Dendritic cell treated with granulocyte-macrophage colony-stimulating factor and Interleukin-4, amounts not matched to agents 40 ng/mL and 50 ng/mL, for 4 days (primary cell): ENCODE data around the gene HSPB7.
"Not testable (repeated sequence)": the region's sequence is repeated elsewhere in the genome, so short reads cannot be mapped to it uniquely, and the experiment has no call there.

Experiments
- H3K27ac Mint-ChIP-seq: one replicate; pipeline ENCODE4 v1.8.0; 2022; ENCODE audit warnings: mild to moderate bottlenecking, mixed read lengths
- H3K27me3 Mint-ChIP-seq: one replicate; pipeline ENCODE4 v1.8.0; 2022; ENCODE audit warnings: mild to moderate bottlenecking, mixed read lengths
- H3K36me3 Mint-ChIP-seq: one replicate; pipeline ENCODE4 v1.8.0; 2022; ENCODE audit warnings: low read depth, mixed read lengths
- H3K4me1 Mint-ChIP-seq: one replicate; pipeline ENCODE4 v1.8.0; 2022; ENCODE audit warnings: low read depth, mixed read lengths
- H3K4me3 Mint-ChIP-seq: one replicate; pipeline ENCODE4 v1.8.0; 2022; ENCODE audit warnings: mild to moderate bottlenecking, moderate library complexity, mixed read lengths
- H3K9me3 Mint-ChIP-seq: one replicate; pipeline ENCODE4 v1.8.0; 2022; ENCODE audit warnings: mixed read lengths
- intact Hi-C: fragments of 100-400 bp; cut with micrococcal nuclease; formaldehyde crosslinking; loops from one replicate; pipeline ENCODE4 v1.15.0; 2022

Gene HSPB7

DNA sequence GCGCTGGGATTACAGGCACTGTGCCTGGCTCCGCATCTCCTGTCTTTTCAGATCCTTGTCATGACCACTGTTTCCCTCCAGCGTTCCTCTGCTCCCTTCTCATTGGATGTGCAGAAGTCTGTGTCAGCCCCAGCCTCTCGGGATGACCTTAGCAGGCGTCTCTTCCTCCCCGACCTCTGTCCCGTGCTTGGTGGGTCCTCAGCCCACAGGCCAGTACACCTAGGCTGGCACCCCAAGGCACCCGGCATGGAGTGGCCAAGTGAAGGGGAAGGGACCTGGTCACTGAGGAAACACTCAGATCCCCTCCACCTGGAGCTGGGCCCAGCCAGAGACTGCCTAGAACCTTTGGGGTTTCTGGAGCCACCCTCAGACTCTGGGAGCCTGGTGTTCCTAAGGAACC, 23.4 kb upstream of the HSPB7 start:
- Mint-ChIP-seq H3K27me3 (peaks cover 14% of the 10 kb centered on the region), H3K4me3 (no peak overlapping the region), H3K4me1 (peaks cover 4% of the 10 kb centered on the region), H3K36me3 (no peaks in the 10 kb centered on the region), H3K27ac (no peak overlapping the region), H3K9me3 (no peaks in the 10 kb centered on the region)
- intact Hi-C loops: no loop called here

DNA sequence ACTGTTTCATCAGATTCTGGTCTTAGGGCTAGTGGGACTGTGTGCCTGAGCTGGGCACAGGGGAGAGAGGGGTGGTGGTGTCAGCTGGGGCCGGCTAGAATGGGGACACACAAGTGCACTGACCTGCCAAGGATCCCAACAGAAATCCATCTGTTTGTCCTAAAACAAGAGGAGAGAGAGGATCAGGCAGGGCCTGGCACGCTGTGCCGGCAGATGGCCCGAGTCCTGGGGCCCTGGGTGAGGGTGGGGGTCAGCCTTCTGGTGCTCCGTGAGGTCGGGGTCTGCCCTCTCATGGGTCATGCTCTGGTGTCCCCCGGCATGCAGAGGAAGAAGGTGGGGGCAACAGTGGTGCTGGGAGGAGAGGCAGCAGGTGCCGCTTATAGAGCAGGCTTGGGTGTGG, 22.0 kb upstream of the HSPB7 start:
- H3K27ac Mint-ChIP-seq, H3K4me1 Mint-ChIP-seq, intact Hi-C loops, H3K9me3 Mint-ChIP-seq, H3K36me3 Mint-ChIP-seq, H3K4me3 Mint-ChIP-seq: not testable (repeated sequence)
- peaks cover 14% of the 10 kb centered on the region for H3K27me3 Mint-ChIP-seq

DNA sequence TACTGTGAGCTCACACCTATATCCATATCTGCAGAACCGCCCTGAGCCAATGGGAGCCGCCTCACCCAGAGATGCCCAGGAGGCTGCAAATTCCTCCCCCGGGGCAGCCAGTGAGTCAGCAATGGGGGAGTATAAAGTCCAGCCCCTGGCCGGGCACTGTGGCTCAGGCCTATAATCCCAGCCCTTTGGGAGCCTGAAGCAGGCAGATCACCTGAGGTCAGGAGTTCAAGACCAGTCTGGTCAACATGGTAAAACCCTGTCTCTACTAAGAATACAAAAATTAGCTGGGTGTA, 20.7 kb upstream of the HSPB7 start:
- Mint-ChIP-seq H3K9me3 (no peaks in the 10 kb centered on the region), H3K4me3 (no peak overlapping the region), H3K27ac (no peak overlapping the region), H3K4me1 (no peaks in the 10 kb centered on the region), H3K36me3 (no peaks in the 10 kb centered on the region), H3K27me3 (peaks cover 20% of the 10 kb centered on the region)
- intact Hi-C loops: no loop called here

DNA sequence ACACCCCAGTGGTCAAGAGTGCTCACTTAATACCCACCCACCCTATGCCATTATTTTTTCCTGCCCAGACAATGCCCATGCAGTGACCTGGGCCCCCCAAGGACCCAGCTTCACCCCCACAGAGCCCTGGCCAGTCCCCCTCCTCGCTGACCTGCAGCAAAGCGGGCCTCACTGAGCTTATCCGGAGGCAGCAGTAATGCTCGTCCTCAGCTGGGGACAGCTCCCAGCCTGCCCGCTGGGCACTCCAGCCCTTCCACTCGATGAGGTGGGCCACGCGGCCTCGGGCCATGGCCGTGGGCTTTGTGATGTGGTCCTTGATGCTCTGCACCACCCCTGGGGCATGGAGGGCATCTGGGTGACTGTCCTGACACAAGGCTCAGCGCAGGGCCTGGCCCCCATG, 18.6 kb upstream of the HSPB7 start:
- H3K27ac Mint-ChIP-seq, H3K36me3 Mint-ChIP-seq, H3K4me1 Mint-ChIP-seq, intact Hi-C loops, H3K9me3 Mint-ChIP-seq, H3K4me3 Mint-ChIP-seq: not testable (repeated sequence)
- peaks cover 19% of the 10 kb centered on the region for H3K27me3 Mint-ChIP-seq

DNA sequence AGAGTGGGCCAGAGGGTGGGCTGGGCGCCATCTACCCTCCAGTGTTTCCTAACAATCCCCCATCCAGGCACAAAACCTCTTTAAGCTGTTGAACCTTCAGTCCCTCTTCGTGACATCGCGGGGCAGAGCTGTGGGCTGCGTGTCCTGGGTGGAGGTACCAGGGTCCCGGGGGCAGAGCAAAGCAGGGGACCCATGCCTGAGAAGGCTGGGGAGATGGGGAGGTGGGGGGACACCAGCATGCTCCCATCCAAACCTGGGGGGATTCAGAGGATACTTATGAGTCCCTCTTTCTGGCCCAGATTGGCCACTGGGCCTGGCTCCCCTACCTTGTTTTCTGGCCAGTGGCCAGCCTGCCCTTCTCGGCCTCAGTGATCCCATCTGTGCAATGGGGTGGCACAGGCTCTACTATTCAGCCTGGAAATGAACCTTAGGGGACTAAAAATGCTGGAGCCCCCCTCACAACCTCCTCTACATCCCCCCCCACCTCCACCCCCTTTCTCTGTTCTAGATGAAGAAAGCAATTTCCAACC, 15.3 kb upstream of the HSPB7 start:
- H3K27ac Mint-ChIP-seq, H3K4me3 Mint-ChIP-seq, H3K36me3 Mint-ChIP-seq, intact Hi-C loops, H3K4me1 Mint-ChIP-seq, H3K9me3 Mint-ChIP-seq: not testable (repeated sequence)
- peaks cover 31% of the 10 kb centered on the region for H3K27me3 Mint-ChIP-seq

DNA sequence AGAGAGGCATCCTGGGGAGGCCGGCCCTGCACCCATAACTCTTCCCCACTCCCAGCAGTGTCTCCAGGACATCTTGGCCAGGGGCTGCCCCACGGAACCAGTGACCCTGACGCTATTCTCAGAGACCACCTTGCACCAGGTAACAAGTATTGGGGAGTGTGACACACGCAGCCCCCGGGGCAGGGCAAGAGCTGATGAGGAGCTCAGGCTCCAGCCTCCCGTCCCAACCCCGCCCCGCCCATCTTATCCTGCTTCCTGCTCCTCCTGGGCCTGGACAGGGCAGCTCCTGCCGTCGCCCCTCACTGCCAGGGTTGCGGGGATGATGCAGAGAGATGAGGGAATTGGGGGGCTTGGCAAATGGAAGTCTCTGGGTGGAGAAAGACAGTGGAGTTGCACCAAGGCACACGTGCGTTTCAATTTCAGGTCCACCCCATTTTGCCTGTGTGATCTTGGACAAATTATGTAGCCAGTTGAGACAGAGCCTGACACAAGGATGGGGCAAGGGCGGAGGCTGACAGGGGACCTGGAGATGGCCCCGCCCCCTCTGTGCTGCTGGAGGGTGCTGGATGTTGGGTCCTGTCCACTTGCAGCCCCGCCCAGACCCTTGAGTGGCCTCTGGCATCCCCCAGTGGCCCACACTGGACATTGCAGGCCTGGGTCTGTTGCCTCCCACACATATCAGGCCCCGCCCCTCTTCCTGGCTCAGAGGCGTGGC, 14.7 kb upstream of the HSPB7 start:
- Mint-ChIP-seq H3K27me3 (peaks cover 37% of the 10 kb centered on the region), H3K4me1 (peaks cover 5% of the 10 kb centered on the region), H3K36me3 (no peaks in the 10 kb centered on the region), H3K4me3 (no peak overlapping the region), H3K27ac (no peak overlapping the region), H3K9me3 (no peaks in the 10 kb centered on the region)
- intact Hi-C loops: loop anchor here (1.0 kb wide), 1 partner anchor 23 kb away; no protein-coding TSS in a partner anchor

DNA sequence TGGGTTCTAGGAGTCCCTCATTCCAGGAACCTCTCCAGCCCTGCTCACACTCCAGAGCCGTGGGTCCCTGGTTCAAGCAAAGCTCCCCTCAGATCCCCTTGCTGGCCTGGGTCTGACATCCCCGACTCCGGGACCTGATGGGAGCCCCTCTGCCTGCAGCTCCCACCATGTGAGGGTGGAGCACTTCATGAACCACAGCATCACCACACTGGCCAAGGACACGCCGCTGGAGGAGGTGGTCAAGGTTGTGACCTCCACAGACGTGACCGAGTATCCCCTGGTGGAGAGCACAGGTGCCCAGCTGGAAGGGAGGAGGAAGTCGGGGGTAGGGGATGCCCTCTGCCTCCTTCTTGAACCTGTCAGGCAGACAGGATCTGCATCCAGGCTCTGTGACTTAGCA, 13.7 kb upstream of the HSPB7 start:
- Mint-ChIP-seq H3K4me3 (no peak overlapping the region), H3K36me3 (no peaks in the 10 kb centered on the region), H3K9me3 (no peaks in the 10 kb centered on the region), H3K4me1 (peaks cover 12% of the 10 kb centered on the region), H3K27ac (no peak overlapping the region), H3K27me3 (peaks cover 39% of the 10 kb centered on the region)
- intact Hi-C loops: no loop called here

DNA sequence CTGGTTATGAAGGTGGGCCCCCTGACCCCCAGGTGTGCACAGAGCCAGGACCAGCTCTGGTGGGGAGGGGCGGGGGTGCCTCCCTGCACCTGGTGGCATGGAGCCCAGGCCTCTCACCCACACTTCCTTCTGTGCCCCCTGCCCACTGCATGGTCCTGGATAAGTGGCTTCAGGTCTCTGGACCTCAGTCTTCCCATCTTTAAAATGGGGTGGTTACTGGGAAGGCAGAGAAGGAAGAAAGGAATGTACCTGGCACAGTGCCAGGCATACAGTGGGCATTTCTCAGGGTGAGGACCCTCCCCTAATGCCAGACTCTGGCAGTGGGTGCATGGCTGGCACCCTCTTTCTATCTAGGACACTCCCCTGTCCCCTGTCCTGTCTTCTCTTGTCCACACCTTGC, 11.4 kb upstream of the HSPB7 start:
- H3K9me3 Mint-ChIP-seq: no peaks in the 10 kb centered on the region
- intact Hi-C loops: no loop called here
- no peaks in the 10 kb centered on the region for H3K36me3 Mint-ChIP-seq
- peaks cover 12% of the 10 kb centered on the region for H3K4me1 Mint-ChIP-seq
- no peak overlapping the region for H3K4me3 Mint-ChIP-seq
- H3K27me3 Mint-ChIP-seq: peaks cover 44% of the 10 kb centered on the region
- H3K27ac Mint-ChIP-seq: no peak overlapping the region

DNA sequence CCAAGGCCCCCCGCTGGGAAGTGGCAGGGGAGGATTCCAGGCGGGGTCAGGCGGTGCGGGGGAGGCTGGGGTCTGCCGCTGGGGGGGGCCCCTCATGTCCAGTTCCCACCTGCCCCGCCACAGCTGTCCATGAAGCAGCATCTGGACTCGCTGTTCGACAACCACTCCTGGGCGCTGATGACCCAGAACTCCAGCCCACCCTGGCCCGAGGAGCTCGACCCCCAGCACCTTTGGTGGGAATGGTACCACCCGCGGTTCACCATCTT, 11.1 kb upstream of the HSPB7 start:
- intact Hi-C loops, H3K4me3 Mint-ChIP-seq, H3K9me3 Mint-ChIP-seq, H3K27ac Mint-ChIP-seq, H3K36me3 Mint-ChIP-seq: not testable (repeated sequence)
- H3K27me3 Mint-ChIP-seq: peaks cover 45% of the 10 kb centered on the region
- H3K4me1 Mint-ChIP-seq: peaks cover 12% of the 10 kb centered on the region

DNA sequence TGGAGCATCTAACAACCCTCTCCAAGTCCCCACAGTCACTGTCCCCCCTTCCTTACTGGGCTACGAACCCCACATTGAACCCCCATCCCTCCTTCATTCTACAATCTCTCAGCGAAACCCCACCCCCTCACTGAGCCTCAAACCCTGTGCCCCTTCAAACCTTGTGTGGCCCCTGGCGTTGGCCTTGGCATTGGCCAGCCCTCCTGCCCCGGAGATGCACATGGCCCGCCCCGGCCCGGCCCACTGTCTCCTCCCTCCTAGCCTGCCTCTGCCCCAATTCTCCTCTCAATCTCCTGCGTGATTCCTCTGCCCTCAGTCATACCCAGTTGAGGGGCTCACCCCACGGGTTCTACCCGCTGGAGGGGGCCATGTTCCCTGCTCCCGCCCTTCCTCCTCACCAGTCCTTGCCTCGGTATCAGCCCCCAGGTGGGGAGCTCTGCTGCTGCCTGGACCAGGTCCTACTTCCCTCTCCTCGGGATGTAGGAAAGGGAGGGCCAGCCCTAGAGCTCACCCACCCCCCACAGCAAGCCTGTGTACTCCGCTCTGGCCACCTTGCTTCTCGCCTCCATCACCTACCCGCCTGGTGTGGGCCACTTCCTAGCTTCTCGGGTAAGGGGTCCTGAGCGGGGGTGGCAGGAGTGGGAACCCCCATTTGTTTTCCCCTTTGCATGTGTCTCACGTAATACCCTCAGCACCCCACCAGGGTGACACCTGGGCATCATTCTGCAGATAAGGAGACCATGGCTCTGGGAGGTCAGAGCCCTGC, 10.6 kb upstream of the HSPB7 start:
- no peak overlapping the region for H3K4me3 Mint-ChIP-seq
- intact Hi-C loops: no loop called here
- peaks cover 12% of the 10 kb centered on the region for H3K4me1 Mint-ChIP-seq
- H3K36me3 Mint-ChIP-seq: no peaks in the 10 kb centered on the region
- peaks cover 45% of the 10 kb centered on the region for H3K27me3 Mint-ChIP-seq
- no peaks in the 10 kb centered on the region for H3K9me3 Mint-ChIP-seq
- H3K27ac Mint-ChIP-seq: no peak overlapping the region

DNA sequence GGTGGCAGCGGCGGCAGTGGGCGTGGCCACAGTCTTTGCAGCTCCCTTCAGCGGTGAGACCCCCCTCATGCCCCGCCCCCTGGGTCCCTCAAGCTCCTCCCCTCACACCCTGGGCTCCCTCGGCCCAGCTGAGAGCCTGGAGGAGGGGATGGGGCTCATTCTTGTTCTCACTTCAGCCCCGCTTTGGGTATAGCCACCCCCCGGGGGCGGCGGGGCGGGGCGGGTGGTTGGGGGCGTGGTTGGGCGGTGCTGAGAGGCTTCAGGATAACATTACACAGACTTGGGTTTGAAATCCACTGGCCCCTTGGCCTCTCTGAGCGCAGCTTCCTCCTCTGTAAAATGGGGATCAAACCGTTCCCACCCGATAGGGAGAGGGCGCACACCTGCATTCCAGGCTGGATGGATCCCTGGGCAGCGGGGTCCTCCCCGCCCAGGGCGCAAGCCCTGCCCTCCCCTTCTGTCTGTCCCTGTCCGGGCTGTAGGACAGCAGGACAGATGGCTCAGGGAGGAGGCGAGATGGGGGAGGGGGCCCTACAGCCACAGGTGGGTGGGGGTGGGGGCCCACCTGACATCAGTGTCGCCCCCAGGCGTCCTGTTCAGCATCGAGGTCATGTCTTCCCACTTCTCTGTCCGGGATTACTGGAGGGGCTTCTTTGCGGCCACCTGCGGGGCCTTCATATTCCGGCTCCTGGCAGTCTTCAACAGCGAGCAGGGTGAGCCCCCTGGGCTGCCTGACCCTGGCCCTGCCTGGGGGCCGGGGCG, 9.1 kb upstream of the HSPB7 start:
- no peaks in the 10 kb centered on the region for H3K36me3 Mint-ChIP-seq
- H3K9me3 Mint-ChIP-seq: no peaks in the 10 kb centered on the region
- intact Hi-C loops: no loop called here
- peaks cover 55% of the 10 kb centered on the region for H3K27me3 Mint-ChIP-seq
- no peak overlapping the region for H3K27ac Mint-ChIP-seq
- peaks cover 7% of the 10 kb centered on the region for H3K4me1 Mint-ChIP-seq
- no peak overlapping the region for H3K4me3 Mint-ChIP-seq

DNA sequence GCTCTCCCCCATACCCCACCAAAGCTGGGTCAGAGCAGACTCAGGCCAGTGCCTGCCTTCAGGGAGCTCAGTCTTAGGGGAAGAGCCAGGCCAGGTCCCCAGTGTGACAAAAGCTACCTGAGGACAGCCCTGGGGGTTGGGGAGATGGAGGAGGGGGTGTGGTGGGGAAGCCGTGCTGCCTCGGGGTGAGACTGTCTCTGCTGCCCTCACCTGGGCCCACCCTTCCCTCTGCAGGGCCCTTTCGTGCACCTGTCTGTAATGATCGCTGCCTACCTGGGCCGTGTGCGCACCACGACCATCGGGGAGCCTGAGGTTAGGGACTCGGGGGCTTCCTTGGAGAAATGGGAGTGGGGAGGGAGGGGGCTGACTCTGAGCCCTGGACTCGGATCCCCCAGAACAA, 8.5 kb upstream of the HSPB7 start:
- H3K36me3 Mint-ChIP-seq, H3K4me3 Mint-ChIP-seq, H3K4me1 Mint-ChIP-seq, H3K27ac Mint-ChIP-seq, H3K9me3 Mint-ChIP-seq, intact Hi-C loops: not testable (repeated sequence)
- peaks cover 57% of the 10 kb centered on the region for H3K27me3 Mint-ChIP-seq

DNA sequence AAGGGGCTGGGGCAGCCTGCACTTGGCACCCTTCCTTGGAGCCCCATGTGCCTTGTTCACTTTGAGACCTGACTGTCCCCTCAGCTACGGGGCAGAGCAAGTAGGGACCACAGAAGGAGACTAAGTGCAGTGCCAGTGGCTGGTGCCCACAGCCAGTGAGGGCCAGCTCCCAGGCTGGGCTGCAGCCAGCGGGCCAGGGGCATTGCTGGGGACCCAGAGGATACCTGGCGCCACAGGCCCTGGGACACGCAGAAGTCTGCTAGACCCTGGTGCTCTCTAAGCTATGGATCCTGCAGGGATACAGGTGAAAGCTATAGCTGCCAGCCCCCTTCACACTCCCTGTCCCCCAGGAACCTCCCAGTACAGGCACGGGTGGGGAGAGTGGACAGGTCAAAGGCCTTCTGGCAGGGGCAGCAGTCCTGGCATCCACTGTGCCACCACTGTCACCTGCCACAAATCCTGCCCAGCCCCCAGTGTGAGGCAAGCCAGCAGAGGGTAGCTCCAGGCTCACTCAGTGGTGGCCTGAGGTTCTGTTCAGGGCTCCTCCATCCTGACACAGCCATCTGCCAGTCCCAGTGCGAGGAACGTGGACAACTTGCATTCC, 5.3 kb upstream of the HSPB7 start:
- no peaks in the 10 kb centered on the region for H3K9me3 Mint-ChIP-seq
- H3K27me3 Mint-ChIP-seq: peaks cover 57% of the 10 kb centered on the region
- intact Hi-C loops: no loop called here
- no peaks in the 10 kb centered on the region for H3K36me3 Mint-ChIP-seq
- H3K4me1 Mint-ChIP-seq: peaks cover 11% of the 10 kb centered on the region
- H3K27ac Mint-ChIP-seq: no peak overlapping the region
- no peak overlapping the region for H3K4me3 Mint-ChIP-seq

DNA sequence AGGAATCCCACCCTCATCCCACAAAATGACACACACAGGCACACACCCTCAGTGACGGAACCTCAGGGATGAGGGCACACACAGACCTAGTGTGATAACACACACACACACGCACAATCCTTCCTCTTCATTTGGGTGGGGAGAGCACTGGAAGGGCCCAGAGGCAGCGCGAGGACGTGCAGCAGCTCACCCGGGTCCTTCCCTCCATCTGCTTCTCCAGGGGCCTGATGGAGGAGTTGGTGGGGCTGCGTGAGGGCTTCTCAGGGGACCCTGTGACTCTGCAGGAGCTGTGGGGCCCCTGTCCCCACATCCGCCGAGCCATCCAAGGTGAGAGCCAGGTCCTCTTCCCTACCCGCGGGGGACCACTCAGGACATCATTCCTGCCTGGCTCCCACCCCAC, 4.5 kb upstream of the HSPB7 start:
- H3K27ac Mint-ChIP-seq: no peak overlapping the region
- no peak overlapping the region for H3K4me3 Mint-ChIP-seq
- H3K27me3 Mint-ChIP-seq: peaks cover 53% of the 10 kb centered on the region
- no peaks in the 10 kb centered on the region for H3K36me3 Mint-ChIP-seq
- peaks cover 19% of the 10 kb centered on the region for H3K4me1 Mint-ChIP-seq
- no peaks in the 10 kb centered on the region for H3K9me3 Mint-ChIP-seq
- intact Hi-C loops: no loop called here
